GM23338 (cell line): ENCODE results near the gene NSD1. TPM values are rescaled to one million over a fixed set of nuclear protein-coding genes. Genes with fewer than 3 reads are reported as not detected.

ENCODE experiments used
- ATAC-seq: fragments of 200-7000 bp; cut with Tn5 transposase; 3 replicates; pipeline ENCODE4 v1.9.1; 2020
- DNase-seq: peaks from one replicate; pipeline ENCODE4 v3.0.0-alpha.2; 2015; ENCODE audit warnings: low spot score
- H2AFZ ChIP-seq: fragments of 200-600 bp; sonication (generic); 2 replicates; pipeline ENCODE4 v1.8.0; 2016; ENCODE audit warnings: antibody characterized with exemption, mild to moderate bottlenecking, moderate library complexity
- H3F3A ChIP-seq: fragments of 200-600 bp; sonication (generic); replicated peaks from 2 replicates; pipeline ENCODE4 v1.8.0; 2017; ENCODE audit warnings: antibody characterized with exemption, mixed run types, low read depth
- H3K27ac ChIP-seq: fragments of 200-600 bp; sonication (generic); 2 replicates; pipeline ENCODE4 v1.6.1; 2016; ENCODE audit warnings: low read depth
- H3K27me3 ChIP-seq: fragments of 200-600 bp; sonication (generic); 2 replicates; pipeline ENCODE4 v1.8.0; 2016; ENCODE audit warnings: mild to moderate bottlenecking, mixed run types, moderate library complexity; ENCODE audit not compliant: insufficient read depth
- H3K36me3 ChIP-seq: fragments of 200-600 bp; sonication (generic); 2 replicates; pipeline ENCODE4 v1.8.0; 2016; ENCODE audit warnings: mild to moderate bottlenecking; ENCODE audit not compliant: insufficient read depth
- H3K4me1 ChIP-seq: fragments of 200-600 bp; sonication (generic); 2 replicates; pipeline ENCODE4 v1.8.0; 2016; ENCODE audit warnings: mild to moderate bottlenecking, moderate library complexity; ENCODE audit not compliant: insufficient read depth
- H3K4me2 ChIP-seq: fragments of 200-600 bp; sonication (generic); 2 replicates; pipeline ENCODE4 v1.7.1; 2017; ENCODE audit warnings: mixed run types
- H3K4me3 ChIP-seq: fragments of 200-600 bp; sonication (generic); 2 replicates; pipeline ENCODE4 v1.6.1; 2016; ENCODE audit warnings: mixed run types
- H3K79me2 ChIP-seq: fragments of 200-600 bp; sonication (generic); replicated peaks from 2 replicates; pipeline ENCODE4 v1.8.0; 2017; ENCODE audit warnings: mild to moderate bottlenecking; ENCODE audit not compliant: insufficient read depth
- H3K9me2 ChIP-seq: fragments of 200-600 bp; sonication (generic); 2 replicates; pipeline ENCODE4 v1.8.0; 2017; ENCODE audit not compliant: insufficient read depth
- H4K20me1 ChIP-seq: fragments of 200-600 bp; sonication (generic); replicated peaks from 2 replicates; pipeline ENCODE4 v1.8.0; 2017; ENCODE audit warnings: mild to moderate bottlenecking; ENCODE audit not compliant: insufficient read depth
- H3K27ac Mint-ChIP-seq: 2 replicates; pipeline ENCODE4 v1.8.0; 2020; ENCODE audit warnings: inconsistent platforms, mild to moderate bottlenecking, moderate library complexity, mixed read lengths
- H3K27me3 Mint-ChIP-seq: 3 replicates; pipeline ENCODE4 v1.8.0; 2022; ENCODE audit warnings: low read depth, mild to moderate bottlenecking, moderate library complexity, mixed read lengths, inconsistent platforms; ENCODE audit not compliant: insufficient read depth, poor library complexity
- H3K36me3 Mint-ChIP-seq: 3 replicates; pipeline ENCODE4 v1.8.0; 2021; ENCODE audit warnings: low read depth, mild to moderate bottlenecking, inconsistent platforms, moderate library complexity, mixed read lengths
- H3K4me1 Mint-ChIP-seq: 3 replicates; pipeline ENCODE4 v1.8.0; 2020; ENCODE audit warnings: mild to moderate bottlenecking, inconsistent platforms, mixed read lengths
- H3K4me3 Mint-ChIP-seq: 3 replicates; pipeline ENCODE4 v1.8.0; 2021; ENCODE audit warnings: moderate library complexity, mild to moderate bottlenecking, inconsistent platforms, mixed read lengths
- H3K9me3 Mint-ChIP-seq: 3 replicates; pipeline ENCODE4 v1.8.0; 2020; ENCODE audit warnings: moderate library complexity, mild to moderate bottlenecking, inconsistent platforms, mixed read lengths
- CREB1 ChIP-seq: fragments of 250-450 bp; sonication (Bioruptor Pico); IDR thresholded peaks from 2 replicates; pipeline ENCODE4 v1.5.0; 2020; ENCODE audit warnings: low read depth, mild to moderate bottlenecking, moderate library complexity
- EZH2 ChIP-seq: fragments of 200-600 bp; sonication (generic); IDR thresholded peaks from one replicate; pipeline ENCODE4 v1.8.0; 2017; ENCODE audit warnings: antibody characterized with exemption, mild to moderate bottlenecking, low read depth; ENCODE audit not compliant: unreplicated experiment
- EZH2phosphoT487 ChIP-seq: fragments of 200-600 bp; sonication (generic); IDR thresholded peaks from one replicate; pipeline ENCODE4 v1.8.1; 2018; ENCODE audit warnings: antibody characterized with exemption; ENCODE audit not compliant: unreplicated experiment
- JUNB ChIP-seq: IDR thresholded peaks from one replicate; pipeline ENCODE4 v1.6.1; 2016; ENCODE audit warnings: antibody characterized with exemption; ENCODE audit not compliant: unreplicated experiment
- NANOG ChIP-seq: IDR thresholded peaks from 2 replicates; pipeline ENCODE4 v1.6.1; 2016; ENCODE audit warnings: antibody characterized with exemption, borderline replicate concordance
- POLR2AphosphoS5 ChIP-seq: IDR thresholded peaks from 2 replicates; pipeline ENCODE4 v1.6.1; 2016; ENCODE audit warnings: antibody characterized with exemption, low read depth
- STAT1 ChIP-seq: IDR thresholded peaks from one replicate; pipeline ENCODE4 v1.6.1; 2016; ENCODE audit warnings: antibody characterized with exemption; ENCODE audit not compliant: unreplicated experiment
- ZNF114 ChIP-seq: fragments of 250-450 bp; sonication (Bioruptor Pico); IDR thresholded peaks from 2 replicates; pipeline ENCODE4 v1.5.0; 2020; ENCODE audit warnings: mild to moderate bottlenecking, moderate library complexity
- ZNF331 ChIP-seq: fragments of 250-450 bp; sonication (Bioruptor Pico); IDR thresholded peaks from 2 replicates; pipeline ENCODE4 v1.5.0; 2020; ENCODE audit warnings: low read depth, mild to moderate bottlenecking, moderate library complexity
- polyA plus RNA-seq: library from polyadenylated mRNA; unstranded; fragments of >200 nt; fragmentation: Nextera tagmentation; extraction: Ambion mirVana; gene quantifications from 2 replicates; pipeline ENCODE4 v1.2.1, GENCODE V29; 2016
- total RNA-seq: library from RNA; depleted of rRNA; stranded (reverse); fragments of >200 nt; shearing (Covaris generic); gene quantifications from 2 replicates; pipeline ENCODE4 v1.2.3, GENCODE V29; 2014
- TF ChIP-seq, protein P1 (sequence below): fragments of 250-450 bp; sonication (Bioruptor Pico); IDR thresholded peaks from 2 replicates; pipeline ENCODE4 v1.5.0; 2020; ENCODE audit warnings: mild to moderate bottlenecking, moderate library complexity
- TF ChIP-seq, protein P2 (sequence below): IDR thresholded peaks from one replicate; pipeline ENCODE4 v1.6.1; 2018; ENCODE audit warnings: antibody characterized with exemption; ENCODE audit not compliant: unreplicated experiment
- TF ChIP-seq, protein P3 (sequence below): IDR thresholded peaks from 2 replicates; pipeline ENCODE4 v1.6.1; 2016; ENCODE audit warnings: antibody characterized with exemption

NSD1 gene
- total and polyA plus RNA-seq, 2 experiments from 2014 or later = 96.4 to 106 TPM

DNA sequence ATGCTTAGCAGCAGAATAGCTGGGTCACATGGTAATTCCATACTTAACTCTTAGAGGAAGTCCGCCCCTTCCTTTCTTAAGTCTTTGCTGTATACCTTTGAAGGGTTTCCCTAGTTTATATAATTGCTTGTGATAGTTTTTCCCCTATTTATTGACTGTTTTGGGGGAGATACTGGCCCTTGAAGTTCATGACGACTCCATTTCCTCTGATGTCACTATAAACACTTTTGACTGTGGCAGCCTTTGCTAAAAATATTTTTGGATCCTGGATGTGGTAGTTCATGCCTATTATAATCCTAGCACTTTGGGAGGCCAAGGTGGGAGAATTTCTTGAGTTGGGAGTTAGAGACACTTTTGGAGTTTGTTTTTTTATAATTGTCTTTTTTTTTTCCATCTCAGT, 38.4 kb downstream of the NSD1 start:
- no peaks in the 10 kb centered on the region for H3K9me2 ChIP-seq
- TF ChIP-seq POLR2AphosphoS5 = no peak
- TF ChIP-seq CREB1 = no peak
- TF ChIP-seq EZH2 = no peak
- no peak for TF ChIP-seq ZNF331
- TF ChIP-seq, protein P1, sequence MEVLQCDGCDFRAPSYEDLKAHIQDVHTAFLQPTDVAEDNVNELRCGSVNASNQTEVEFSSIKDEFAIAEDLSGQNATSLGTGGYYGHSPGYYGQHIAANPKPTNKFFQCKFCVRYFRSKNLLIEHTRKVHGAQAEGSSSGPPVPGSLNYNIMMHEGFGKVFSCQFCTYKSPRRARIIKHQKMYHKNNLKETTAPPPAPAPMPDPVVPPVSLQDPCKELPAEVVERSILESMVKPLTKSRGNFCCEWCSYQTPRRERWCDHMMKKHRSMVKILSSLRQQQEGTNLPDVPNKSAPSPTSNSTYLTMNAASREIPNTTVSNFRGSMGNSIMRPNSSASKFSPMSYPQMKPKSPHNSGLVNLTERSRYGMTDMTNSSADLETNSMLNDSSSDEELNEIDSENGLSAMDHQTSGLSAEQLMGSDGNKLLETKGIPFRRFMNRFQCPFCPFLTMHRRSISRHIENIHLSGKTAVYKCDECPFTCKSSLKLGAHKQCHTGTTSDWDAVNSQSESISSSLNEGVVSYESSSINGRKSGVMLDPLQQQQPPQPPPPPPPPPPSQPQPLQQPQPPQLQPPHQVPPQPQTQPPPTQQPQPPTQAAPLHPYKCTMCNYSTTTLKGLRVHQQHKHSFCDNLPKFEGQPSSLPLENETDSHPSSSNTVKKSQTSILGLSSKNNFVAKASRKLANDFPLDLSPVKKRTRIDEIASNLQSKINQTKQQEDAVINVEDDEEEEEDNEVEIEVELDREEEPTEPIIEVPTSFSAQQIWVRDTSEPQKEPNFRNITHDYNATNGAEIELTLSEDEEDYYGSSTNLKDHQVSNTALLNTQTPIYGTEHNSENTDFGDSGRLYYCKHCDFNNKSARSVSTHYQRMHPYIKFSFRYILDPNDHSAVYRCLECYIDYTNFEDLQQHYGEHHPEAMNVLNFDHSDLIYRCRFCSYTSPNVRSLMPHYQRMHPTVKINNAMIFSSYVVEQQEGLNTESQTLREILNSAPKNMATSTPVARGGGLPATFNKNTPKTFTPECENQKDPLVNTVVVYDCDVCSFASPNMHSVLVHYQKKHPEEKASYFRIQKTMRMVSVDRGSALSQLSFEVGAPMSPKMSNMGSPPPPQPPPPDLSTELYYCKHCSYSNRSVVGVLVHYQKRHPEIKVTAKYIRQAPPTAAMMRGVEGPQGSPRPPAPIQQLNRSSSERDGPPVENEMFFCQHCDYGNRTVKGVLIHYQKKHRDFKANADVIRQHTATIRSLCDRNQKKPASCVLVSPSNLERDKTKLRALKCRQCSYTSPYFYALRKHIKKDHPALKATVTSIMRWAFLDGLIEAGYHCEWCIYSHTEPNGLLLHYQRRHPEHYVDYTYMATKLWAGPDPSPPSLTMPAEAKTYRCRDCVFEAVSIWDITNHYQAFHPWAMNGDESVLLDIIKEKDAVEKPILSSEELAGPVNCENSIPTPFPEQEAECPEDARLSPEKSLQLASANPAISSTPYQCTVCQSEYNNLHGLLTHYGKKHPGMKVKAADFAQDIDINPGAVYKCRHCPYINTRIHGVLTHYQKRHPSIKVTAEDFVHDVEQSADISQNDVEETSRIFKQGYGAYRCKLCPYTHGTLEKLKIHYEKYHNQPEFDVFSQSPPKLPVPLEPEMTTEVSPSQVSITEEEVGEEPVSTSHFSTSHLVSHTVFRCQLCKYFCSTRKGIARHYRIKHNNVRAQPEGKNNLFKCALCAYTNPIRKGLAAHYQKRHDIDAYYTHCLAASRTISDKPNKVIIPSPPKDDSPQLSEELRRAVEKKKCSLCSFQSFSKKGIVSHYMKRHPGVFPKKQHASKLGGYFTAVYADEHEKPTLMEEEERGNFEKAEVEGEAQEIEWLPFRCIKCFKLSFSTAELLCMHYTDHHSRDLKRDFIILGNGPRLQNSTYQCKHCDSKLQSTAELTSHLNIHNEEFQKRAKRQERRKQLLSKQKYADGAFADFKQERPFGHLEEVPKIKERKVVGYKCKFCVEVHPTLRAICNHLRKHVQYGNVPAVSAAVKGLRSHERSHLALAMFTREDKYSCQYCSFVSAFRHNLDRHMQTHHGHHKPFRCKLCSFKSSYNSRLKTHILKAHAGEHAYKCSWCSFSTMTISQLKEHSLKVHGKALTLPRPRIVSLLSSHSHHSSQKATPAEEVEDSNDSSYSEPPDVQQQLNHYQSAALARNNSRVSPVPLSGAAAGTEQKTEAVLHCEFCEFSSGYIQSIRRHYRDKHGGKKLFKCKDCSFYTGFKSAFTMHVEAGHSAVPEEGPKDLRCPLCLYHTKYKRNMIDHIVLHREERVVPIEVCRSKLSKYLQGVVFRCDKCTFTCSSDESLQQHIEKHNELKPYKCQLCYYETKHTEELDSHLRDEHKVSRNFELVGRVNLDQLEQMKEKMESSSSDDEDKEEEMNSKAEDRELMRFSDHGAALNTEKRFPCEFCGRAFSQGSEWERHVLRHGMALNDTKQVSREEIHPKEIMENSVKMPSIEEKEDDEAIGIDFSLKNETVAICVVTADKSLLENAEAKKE (CRISPR knock-in tag) = no peak
- TF ChIP-seq, protein P2, sequence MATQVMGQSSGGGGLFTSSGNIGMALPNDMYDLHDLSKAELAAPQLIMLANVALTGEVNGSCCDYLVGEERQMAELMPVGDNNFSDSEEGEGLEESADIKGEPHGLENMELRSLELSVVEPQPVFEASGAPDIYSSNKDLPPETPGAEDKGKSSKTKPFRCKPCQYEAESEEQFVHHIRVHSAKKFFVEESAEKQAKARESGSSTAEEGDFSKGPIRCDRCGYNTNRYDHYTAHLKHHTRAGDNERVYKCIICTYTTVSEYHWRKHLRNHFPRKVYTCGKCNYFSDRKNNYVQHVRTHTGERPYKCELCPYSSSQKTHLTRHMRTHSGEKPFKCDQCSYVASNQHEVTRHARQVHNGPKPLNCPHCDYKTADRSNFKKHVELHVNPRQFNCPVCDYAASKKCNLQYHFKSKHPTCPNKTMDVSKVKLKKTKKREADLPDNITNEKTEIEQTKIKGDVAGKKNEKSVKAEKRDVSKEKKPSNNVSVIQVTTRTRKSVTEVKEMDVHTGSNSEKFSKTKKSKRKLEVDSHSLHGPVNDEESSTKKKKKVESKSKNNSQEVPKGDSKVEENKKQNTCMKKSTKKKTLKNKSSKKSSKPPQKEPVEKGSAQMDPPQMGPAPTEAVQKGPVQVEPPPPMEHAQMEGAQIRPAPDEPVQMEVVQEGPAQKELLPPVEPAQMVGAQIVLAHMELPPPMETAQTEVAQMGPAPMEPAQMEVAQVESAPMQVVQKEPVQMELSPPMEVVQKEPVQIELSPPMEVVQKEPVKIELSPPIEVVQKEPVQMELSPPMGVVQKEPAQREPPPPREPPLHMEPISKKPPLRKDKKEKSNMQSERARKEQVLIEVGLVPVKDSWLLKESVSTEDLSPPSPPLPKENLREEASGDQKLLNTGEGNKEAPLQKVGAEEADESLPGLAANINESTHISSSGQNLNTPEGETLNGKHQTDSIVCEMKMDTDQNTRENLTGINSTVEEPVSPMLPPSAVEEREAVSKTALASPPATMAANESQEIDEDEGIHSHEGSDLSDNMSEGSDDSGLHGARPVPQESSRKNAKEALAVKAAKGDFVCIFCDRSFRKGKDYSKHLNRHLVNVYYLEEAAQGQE = no peak
- TF ChIP-seq NANOG = no peak
- TF ChIP-seq ZNF114 (CRISPR knock-in tag) = no peak
- no peak for TF ChIP-seq JUNB
- no peak for TF ChIP-seq EZH2phosphoT487
- no peak for TF ChIP-seq STAT1
- TF ChIP-seq, protein P3, sequence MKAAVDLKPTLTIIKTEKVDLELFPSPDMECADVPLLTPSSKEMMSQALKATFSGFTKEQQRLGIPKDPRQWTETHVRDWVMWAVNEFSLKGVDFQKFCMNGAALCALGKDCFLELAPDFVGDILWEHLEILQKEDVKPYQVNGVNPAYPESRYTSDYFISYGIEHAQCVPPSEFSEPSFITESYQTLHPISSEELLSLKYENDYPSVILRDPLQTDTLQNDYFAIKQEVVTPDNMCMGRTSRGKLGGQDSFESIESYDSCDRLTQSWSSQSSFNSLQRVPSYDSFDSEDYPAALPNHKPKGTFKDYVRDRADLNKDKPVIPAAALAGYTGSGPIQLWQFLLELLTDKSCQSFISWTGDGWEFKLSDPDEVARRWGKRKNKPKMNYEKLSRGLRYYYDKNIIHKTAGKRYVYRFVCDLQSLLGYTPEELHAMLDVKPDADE = no peak
- H3K27ac Mint-ChIP-seq = peak overlapping the region; percentile 75; the same call in 1 of the 2 replicates
- H3F3A ChIP-seq = peaks cover 5% of the 10 kb centered on the region; the same call in 1 of the 2 replicates
- peak overlapping the region; percentile 81 for H3K27ac ChIP-seq
- H3K4me1 ChIP-seq = no peaks in the 10 kb centered on the region
- H4K20me1 ChIP-seq = peaks cover 70% of the 10 kb centered on the region
- peaks cover 3% of the 10 kb centered on the region; the same call in 1 of the 2 replicates for H3K36me3 ChIP-seq
- no peaks in the 10 kb centered on the region for H3K9me3 Mint-ChIP-seq
- peaks cover 100% of the 10 kb centered on the region for H3K79me2 ChIP-seq
- peaks cover 34% of the 10 kb centered on the region; the same call in 2 of the 3 replicates for H3K36me3 Mint-ChIP-seq
- peaks cover 11% of the 10 kb centered on the region; the same call in 1 of the 3 replicates for H3K4me1 Mint-ChIP-seq
- no peak overlapping the region for H2AFZ ChIP-seq
- H3K4me3 ChIP-seq = no peak overlapping the region
- DNase-seq = no peak
- no peak overlapping the region for H3K4me2 ChIP-seq
- no peak overlapping the region for H3K4me3 Mint-ChIP-seq
- H3K27me3 ChIP-seq = no peaks in the 10 kb centered on the region
- no peak for ATAC-seq
- peaks cover 7% of the 10 kb centered on the region for H3K27me3 Mint-ChIP-seq
